ENCODE results near the gene APOLD1.
"Not testable (repeated sequence)": the region's sequence is repeated elsewhere in the genome, so short reads cannot be mapped to it uniquely, and the experiment has no call there.

The APOLD1 gene, protein sequence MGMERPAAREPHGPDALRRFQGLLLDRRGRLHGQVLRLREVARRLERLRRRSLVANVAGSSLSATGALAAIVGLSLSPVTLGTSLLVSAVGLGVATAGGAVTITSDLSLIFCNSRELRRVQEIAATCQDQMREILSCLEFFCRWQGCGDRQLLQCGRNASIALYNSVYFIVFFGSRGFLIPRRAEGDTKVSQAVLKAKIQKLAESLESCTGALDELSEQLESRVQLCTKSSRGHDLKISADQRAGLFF

DNA sequence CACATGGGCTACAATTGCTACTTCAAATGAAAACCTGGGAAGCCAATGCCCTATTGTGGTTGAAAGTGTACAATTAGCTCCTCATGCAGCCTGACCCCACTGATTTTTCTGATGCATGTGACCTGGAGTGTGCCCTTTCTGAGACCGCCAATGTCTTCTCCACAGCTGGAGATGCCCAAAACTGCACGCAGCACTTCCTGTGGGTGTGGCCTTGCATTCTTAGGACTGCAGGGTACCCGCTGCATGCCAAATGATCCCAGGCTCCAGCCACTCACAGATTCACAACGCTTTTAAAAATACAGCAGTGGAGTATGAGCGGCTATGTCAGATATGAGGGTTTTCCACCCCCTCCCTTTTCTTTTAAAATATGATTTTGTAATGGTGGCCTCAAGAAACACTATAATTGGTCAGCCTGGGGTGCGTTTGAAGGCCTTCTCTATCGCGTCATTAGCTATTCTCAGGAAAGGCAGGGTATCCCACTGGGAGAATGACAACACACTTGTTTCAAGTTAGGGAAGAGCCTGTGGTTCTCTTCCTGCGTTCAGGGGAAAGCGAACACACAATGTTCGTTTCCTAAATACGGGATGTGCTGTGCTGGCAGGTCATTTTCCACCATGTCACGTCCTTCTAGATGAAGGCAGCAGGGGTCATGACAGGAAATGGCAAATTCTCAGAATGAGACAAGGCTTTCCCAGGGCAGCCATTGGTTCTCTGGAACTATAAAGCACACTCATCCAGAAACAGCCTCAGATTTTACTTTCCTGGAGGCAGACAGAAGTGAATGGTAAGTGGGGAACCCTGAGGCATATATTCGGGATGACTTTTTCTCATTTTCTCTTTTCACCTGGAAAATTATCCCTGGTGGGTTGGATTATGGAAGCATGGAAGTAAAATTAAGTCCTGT lies at the start of gene APOLD1:
Gene APOLD1, plus strand, starts transcription at position 749 of the 904 bp plus-strand sequence. Its CDS starts 33 bp downstream, at position 782.
- DNase-seq (ENCODE audit: low read depth) = no peak

DNA sequence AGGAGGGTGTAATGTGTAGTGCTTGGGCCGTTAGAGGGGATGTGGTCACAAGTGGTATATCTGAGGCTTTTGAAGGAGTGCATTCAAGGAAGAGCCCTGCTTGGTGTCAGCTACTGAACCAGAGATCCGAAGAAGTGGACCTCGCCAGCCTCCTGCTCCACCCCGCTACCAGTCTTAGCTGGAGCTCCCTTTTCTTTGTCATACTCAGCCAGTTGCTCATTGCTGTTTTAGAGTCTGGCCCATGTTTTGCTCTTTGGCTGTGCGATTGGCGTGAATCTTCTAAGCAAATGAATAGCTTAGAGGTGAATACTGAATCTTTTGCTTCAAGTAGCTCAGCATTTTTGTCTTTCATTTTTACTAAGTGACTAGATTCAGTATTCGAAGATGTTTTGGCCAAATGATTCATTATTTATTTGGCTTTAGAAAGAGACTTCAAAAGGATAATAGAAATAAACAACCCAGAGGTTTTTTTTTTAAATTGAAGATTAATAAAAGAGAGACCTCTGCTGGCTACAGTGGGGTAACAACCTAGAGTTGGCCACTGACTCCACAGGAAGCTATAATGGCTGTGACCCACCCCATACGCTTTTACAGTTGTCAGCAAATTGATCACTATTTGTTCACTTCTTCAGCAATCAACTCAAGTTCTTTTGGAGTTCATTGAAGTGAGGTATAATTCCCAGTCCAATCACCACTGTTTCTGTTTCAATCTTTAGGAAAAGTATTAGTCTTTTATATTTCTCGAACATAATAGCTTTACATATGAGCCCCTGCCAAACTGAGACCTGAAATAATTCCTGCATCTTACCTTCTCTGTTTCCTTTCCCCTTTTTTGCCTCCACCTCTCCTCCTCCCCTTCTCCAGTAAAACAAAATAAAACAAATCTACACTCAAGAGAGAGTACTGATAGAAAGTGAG lies 48.4 kb upstream of the APOLD1 start:
- DNase-seq (ENCODE audit: low read depth) = no peak

DNA sequence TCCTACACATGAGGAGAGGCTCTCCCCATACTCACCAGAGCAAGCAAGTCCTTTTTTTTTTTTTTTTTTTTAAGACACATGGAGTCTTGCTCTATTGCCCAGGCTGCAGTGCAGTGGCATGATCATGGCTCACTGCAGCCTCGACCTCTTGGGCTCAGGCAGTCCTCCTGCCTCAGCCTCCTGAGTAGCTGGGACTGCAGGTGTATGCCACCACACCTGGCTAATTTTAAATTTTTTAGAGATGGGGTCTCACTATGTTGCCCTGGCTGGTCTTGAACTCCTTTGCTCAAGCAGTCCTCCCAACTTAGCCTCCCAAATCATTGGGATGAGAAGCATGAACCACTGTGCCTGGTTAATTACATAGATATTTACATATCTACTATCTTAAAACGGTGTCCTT lies 47.3 kb upstream of the APOLD1 start:
- not testable (repeated sequence) for DNase-seq (ENCODE audit: low read depth)

DNA sequence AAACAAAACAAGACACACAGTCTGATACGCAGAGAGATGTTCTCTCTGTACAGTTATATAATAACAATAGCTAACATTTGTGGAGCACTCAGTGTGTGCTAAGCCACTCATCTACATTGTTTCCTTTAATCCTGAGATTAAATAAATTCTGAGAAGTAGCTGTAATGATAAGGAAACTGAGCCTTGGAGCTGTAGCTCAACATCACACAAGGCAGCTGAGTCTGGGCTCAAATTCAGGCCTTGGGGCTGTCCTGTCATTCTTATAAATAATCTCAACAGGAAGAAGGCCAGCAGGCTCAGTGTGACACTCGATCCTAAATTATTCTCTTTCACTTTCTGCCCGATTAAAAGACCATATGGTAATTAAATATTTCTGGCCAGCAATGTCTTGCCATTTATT lies 43.8 kb upstream of the APOLD1 start:
- DNase-seq (ENCODE audit: low read depth) = no peak

DNA sequence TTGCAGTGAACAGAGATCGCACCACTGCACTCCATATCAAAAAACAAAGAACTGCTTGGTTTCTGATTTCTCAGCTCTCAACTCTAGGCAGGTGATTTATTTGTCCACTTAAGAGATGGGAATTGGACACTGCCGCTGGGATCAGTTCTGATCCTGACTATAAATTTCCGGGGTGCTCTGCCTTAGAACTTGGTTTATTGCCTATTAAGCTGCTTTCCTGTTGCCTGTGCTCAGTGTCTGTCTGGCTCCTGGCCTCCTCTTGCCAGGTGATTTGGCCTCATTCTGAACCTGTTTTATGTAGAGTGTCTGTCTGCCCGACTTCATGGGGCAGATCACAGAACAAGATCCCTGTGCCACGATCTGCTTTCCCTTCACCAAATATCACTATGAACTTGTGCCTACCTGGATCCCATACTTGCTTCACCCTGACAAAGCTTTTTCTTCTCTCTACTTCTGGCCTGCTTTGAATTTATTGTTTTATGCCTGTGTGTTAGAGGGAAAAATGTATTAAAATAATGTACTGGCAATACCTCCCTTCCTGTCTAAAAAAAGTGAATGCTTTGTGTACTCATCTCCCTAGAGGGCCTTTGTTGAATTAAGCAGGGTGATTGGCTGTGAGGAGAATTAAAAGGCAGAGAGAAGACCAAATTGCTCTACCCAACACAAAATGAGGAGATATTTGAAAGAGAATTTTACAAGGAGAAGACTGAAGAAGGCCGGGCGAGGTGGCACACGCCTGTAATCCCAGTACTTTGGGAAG lies 40.7 kb upstream of the APOLD1 start:
- no peak for DNase-seq (ENCODE audit: low read depth)

DNA sequence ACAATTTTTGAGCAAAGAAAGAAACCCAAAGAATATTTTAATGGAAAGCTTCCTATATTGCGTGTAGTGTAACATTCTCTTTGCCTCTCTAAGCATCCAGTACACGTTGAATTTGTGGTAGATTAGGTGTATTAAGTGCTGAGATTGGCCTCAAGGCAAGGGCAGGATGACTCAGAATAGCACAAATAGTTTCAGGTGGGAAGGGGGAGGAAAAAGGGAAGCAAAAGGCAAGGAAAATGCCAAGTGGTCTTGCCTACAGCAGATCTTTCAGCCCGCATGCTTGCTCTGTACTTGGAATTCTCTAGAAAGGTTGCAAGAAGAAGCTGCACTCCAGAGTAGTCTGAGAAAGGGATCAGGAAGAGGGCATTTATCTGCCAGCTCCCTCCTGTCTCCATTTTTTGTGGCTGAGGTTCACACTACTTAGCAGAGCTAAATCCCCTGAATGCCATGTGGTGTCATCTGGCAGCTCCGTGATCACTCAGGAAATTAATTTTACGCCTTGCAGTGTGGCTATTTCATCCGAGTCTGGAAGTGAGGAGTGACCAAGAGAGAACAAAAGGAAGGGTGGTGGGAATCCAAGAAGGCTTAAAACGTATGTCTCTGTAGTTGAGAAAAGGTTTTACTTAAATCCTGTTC lies 39.8 kb upstream of the APOLD1 start:
- DNase-seq (ENCODE audit: low read depth) = no peak

DNA sequence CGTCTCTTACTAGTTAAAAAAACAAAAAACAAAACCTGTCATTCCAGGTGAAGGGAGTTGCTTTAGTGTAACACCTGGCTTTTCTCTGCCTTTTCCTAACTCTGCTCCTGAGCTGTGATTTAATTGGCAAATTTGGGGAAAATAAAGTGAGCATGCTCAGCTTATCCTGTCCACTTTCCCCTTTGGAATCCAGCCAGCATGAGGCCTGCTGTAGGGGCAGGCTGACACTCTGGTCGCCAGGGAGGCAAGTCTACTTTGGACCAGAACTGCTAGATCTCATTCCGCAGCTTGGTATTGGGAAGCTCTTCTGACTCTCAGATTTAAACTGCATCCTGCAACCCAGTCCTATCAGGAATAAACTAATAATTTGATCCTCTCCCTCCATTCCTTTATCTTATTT lies 38.2 kb upstream of the APOLD1 start:
- DNase-seq (ENCODE audit: low read depth) = no peak

DNA sequence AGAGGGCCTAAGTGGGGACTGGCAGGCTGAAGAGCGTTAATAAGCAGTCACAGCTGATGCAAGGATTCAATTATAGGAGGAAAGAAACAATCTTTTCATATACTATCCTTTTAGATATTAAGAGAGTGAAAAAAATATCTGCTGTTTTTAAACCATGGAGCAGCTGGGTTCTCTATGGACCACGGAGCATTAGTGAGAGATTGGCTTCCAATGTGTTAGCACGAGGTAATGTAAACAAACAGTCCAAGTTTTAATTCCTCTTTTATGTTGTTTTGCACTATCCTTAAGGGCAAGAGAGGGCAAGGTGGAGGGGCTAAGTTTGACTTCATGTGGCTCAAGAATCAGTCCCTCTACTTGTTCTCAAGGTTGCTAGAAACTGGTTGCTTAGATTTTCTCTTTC lies 37.4 kb upstream of the APOLD1 start:
- DNase-seq (ENCODE audit: low read depth) = no peak

DNA sequence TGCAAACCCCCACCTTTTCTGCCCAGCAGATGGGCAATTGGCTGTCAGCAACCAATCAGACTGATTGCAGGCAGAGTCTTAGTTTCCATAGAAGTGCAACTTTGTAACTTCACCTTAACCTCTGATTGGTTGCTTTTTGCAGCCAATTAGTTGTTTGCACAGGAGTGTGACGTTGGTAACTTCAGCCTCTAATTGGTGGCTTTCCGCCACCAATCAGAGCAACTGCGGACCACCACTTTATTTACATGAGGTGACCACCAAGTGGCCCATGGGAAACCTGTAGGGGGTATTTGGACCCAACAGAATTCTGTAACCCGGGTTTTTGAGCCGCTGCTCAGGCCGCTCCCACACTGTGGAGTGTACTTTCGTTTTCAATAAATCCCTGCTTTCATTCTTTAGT lies 36.0 kb upstream of the APOLD1 start:
- no peak for DNase-seq (ENCODE audit: low read depth)

DNA sequence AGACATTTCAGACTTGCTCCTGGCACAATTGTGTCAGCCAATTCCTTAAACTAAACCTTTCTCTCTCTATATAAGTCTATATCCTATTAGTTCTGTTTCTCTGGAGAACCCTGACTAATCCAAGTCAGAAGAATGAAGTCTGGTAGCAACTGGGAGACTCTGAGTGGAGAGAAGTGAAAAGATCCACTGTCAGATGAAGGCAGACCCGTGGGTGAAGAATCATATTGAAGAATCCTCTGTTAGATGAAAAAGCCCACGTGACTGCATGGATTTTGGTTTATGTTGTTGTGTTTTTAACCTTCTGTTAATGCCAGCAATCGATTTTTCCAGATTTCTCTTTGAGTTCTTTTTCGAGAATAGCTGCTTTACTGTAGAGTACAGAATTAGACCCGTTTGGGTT lies 29.5 kb upstream of the APOLD1 start:
- DNase-seq (ENCODE audit: low read depth) = no peak

DNA sequence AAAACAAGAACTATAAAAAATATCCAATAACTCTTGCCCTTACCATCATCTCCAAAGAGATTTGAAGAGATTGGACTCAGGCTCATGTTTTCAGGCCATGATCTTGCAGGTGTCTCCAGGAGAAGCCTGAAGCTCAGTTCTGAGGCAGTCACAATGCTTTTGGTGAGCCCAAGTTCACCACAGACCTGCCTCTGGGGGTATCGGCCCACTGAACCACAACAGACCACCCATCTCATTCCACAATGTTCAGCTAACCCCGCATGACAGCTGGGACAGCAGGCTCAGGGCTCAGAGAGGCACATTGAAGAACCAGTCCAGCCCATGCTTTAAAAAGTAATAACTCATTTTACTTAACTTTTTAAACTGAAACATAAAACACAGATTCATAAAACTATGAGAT lies 28.3 kb upstream of the APOLD1 start:
- DNase-seq (ENCODE audit: low read depth) = no peak

DNA sequence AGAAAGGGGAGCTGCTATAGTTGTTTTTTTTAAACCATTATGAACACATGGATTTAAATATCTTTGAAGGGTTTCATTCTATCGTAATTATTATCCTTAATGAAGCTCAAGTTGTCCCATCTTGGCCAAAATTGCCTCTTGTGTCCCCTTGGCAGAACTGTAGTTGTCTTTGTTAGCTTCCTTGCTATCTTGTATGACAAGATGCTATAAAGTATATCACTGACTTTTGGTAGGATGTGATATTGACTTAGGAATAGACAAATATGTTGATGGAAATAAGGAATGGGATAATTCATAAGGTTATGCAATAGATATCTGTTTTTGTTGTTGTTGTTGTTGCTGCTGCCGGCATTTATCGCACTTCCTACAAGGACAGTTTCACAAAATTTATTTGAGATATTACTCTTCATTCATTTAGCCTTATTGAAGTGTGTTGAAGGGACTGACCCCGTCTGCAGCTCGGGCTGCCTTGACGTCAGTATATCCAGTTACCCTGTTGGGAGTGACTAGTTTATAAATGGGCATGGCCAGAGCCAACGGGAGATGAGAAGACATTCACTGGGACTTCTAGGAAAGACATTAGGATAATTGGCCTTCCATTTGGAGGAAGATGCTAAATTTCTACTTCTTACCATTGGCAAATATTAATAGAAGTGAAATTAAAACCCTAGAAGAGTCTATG lies 26.1 kb upstream of the APOLD1 start:
- no peak for DNase-seq (ENCODE audit: low read depth)

DNA sequence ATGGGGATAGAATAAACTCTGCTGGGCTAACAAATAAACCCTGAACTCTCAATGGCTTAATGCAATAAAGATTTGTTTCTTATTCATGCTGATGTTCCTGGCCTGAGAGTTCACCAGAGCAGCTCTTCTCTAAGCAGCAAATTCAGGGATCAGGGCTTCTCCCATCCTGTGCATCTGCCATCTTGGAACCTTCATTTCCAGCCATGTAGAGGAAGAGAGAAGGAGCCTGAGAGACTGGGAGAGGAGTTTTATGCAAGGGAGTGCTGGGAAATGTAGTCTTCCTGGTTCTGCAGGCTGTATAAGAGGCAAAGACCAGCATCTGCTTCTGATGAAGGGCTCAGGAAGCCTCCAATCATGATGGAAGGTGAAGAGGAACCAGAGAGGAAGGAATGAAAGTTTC lies 20.6 kb upstream of the APOLD1 start:
- DNase-seq (ENCODE audit: low read depth) = no peak

DNA sequence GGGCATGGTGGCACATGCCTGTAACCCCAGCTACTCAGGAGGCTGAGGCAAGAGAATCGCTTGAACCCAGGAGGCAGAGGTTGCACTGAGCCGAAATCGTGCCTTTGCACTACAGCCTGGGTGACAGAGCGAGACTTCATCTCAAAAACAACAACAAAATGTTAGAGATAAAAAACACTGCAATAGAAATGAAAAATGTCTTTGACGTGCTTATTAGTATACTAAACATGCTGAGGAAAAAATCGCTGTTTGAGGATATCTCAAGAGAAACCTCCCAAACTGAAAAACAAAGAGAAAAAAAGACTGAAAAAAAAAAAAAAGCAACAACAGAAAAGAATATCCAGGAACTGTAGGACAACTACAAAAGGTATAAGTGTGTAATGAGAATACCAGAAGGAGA lies 15.2 kb upstream of the APOLD1 start:
- no peak for DNase-seq (ENCODE audit: low read depth)

DNA sequence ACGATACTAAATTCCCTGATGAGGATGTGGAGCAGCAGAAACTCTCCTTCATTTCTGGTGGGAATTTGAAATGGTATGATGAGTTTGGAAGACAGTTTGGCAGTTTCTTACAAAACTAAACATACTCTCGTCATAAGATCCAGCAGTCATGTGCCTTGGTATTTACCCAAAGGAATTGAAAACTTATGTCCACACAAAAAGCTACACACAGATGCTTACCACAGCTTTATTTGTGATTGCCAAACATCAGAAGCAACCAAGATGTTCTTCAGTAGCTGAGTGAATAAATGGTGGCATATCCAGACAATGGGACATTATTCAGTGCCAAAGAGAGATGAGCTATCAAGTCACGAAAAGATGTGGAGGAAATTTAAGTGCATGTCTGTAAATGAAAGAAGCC lies 10.7 kb upstream of the APOLD1 start:
- DNase-seq (ENCODE audit: low read depth) = no peak

DNA sequence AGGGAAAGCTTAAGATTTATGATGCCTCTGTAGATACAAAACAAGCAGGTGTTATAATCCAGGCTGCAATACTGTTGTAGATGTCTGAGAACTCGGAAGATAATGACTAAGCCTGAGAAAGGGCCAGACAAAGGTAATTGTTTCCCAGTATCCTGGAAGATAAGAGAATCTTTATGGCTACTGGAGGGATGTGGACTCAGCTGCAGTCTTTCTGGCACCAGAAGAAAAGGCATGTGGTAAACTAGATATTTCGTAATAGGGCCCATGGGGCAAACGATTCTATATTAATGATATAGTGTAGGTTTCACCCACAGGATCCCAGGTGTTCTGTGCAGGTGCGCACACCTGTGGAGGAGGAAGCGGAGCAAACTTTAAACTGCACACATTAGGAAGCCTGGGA lies 9.2 kb upstream of the APOLD1 start:
- DNase-seq (ENCODE audit: low read depth) = no peak

DNA sequence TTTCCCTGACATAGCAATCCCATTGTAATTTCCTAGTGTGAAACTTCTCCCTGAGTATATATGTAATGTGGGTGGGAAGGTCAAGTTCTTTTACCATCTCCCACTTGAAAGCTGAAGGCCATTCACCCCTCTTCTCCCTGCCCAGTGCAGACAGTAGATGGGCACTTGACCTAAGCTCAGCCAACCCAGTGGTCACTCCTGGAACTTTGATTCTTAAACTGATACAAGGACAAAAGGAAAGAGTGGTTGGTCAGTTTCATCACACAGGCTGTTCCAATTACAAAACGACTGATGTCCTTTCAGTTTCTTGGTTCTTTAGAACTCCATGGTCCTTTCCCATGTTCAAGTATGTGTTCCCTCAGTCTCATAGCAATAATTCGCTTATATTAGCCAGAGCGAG lies 8.4 kb upstream of the APOLD1 start:
- no peak for DNase-seq (ENCODE audit: low read depth)

DNA sequence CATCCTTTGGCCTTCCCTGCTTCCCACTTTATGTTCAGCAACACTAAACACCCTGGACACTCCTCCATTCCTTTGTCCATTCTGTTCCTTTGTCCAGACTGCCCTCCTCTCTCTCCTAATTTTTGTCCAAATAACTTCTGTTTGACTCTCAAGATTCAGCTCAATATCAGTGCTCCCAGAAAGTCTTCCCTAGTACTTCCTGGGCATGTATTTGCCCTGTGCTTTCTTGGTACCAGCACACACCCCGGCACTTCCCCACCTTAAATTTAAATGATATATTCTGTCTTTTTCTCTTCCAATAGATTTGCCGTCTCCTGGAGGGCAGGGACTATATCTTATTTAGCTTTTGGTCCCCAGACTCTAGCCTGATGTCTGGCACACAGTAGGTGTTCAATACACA lies 6.5 kb upstream of the APOLD1 start:
- no peak for DNase-seq (ENCODE audit: low read depth)

DNA sequence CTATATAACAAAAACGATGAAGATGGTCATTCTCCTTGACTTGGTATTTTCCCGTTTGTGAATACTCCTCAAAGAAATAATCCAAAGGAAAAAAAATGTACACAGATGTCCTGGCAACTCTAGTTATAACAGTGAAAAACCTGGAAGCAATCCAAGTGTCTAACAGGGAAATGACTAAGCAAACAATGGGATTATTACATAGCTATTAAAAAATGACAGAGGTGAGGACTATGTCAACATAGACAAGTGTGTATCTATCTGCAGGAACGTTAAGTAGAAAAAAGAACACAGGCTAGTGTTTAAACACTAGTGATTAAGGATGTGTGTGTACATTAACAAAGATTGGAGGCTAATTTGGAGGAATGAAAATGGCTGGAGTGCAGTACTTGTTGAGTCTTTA lies 5.9 kb upstream of the APOLD1 start:
- DNase-seq (ENCODE audit: low read depth) = no peak

DNA sequence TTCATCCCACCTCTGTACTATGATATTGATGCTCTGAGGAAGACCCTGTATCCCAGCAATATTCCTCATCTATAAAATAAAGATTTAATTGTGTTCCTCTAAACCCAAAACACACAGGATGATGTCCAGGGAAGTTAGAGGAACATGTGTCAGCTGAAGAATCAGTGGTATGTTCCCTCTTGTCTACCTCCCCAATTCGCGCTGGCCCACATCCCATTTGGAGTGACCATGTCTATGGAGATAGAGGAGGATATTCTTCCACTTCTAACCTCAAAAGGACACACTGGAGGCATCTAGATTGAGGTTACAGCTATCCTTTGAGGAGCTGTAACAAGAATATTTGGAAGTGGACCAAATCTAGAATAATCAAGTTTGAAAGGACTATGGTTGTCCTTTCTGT lies 1.3 kb upstream of the APOLD1 start:
- no peak for DNase-seq (ENCODE audit: low read depth)

DNA sequence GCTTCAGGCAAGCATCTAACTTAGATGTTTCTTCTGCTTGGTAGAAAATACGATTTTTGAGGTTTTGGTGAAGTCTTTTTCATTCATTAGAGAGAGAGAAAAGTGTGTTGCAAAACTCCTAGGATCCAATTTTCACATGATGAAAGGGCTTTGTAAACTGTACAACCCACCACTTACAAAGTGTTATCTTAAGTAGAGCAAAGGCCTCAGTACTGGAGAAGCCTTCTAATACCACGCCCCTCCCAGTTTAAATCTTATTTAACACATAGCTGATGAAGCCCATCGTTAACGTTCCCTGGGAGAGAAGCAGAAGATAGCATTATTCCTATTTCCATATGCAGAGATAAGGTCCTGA lies 869 bp downstream of the APOLD1 start:
- DNase-seq (ENCODE audit: low read depth) = no peak

Measured in CMK (cell line).